Sigmoid colon (tissue), 4 donors: ENCODE data around the gene AMBRA1.

ENCODE experiments used
- EP300 ChIP-seq, 4 donors: sonication (generic); formaldehyde crosslinking; IDR thresholded peaks; one replicate each; pipeline ENCODE4 v1.6.1; 2017; ENCODE audit warnings: antibody characterized with exemption in 4 of 4
- POLR2A ChIP-seq, 2 donors: fragments of 450-650 bp; IDR thresholded peaks; one replicate each; pipeline ENCODE4 v1.6.1; 2016; ENCODE audit warnings: antibody characterized with exemption in 2 of 2, mild to moderate bottlenecking in 2 of 2, moderate library complexity in 2 of 2
- POLR2AphosphoS5 ChIP-seq, 4 donors: sonication (generic); formaldehyde crosslinking; IDR thresholded peaks; one replicate each; pipeline ENCODE4 v1.6.1; 2017; ENCODE audit warnings: antibody characterized with exemption in 4 of 4
- TF ChIP-seq, protein P1 (sequence below), 4 experiments: fragments of 450-650 bp in 3 of 4; fragments of 200-600 bp in 1 of 4; IDR thresholded peaks; one replicate each; pipeline ENCODE4 v1.5.1; 2016 to 2019; ENCODE audit warnings: antibody characterized with exemption in 4 of 4, mild to moderate bottlenecking in 3 of 4, moderate library complexity in 2 of 4

DNA sequence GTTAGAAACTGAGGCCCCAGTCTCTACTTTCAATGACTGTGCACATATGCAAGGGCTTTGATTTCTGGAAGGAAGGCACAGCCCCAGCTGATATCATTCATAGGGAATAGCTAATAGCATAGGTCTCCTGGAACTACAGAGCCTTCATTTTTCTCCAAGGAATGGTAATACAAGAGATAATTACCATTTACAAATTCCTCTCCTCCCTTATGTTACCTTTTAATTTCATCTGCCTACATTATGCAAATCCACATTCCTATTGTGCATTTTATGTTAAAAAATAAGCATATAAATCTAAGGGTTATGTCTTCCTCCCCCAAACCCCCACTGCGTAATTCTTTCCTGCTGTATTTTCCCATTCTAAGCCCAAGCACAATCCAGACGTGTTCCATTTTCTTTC, 94.9 kb downstream of the AMBRA1 start:
- TF ChIP-seq POLR2A (IDR thresholded peaks at IDR 0.05) (no peak), POLR2AphosphoS5 (IDR thresholded peaks at IDR 0.05) (no peak), EP300 (IDR thresholded peaks at IDR 0.05) (no peak)
- TF ChIP-seq, protein P1, sequence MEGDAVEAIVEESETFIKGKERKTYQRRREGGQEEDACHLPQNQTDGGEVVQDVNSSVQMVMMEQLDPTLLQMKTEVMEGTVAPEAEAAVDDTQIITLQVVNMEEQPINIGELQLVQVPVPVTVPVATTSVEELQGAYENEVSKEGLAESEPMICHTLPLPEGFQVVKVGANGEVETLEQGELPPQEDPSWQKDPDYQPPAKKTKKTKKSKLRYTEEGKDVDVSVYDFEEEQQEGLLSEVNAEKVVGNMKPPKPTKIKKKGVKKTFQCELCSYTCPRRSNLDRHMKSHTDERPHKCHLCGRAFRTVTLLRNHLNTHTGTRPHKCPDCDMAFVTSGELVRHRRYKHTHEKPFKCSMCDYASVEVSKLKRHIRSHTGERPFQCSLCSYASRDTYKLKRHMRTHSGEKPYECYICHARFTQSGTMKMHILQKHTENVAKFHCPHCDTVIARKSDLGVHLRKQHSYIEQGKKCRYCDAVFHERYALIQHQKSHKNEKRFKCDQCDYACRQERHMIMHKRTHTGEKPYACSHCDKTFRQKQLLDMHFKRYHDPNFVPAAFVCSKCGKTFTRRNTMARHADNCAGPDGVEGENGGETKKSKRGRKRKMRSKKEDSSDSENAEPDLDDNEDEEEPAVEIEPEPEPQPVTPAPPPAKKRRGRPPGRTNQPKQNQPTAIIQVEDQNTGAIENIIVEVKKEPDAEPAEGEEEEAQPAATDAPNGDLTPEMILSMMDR (IDR thresholded peaks at IDR 0.05), result no peak
